ENCODE results near the gene NIPAL3.
"Not testable (repeated sequence)": the region's sequence is repeated elsewhere in the genome, so short reads cannot be mapped to it uniquely, and the experiment has no call there.

Gene NIPAL3

DNA sequence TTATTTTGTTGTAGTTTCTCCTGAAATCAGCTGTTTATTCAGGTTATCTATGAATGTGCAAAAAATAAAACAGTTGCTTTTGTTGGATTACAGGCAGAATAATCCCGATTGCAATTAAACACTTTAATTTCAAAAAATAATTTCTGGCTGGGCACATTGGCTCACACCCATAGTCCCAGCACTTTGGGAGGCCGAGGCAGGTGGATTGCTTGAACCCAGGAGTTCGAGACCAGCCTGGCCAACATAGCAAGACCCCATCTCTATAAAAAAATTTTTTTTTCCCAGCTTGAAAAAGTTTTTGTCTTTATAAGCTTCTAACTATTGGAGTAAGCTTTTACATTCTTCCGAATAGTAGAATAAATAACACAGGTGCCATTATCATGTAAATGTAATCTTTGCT lies 102.3 kb downstream of the NIPAL3 start:
- no peak for DNase-seq (ENCODE audit: low read depth)

DNA sequence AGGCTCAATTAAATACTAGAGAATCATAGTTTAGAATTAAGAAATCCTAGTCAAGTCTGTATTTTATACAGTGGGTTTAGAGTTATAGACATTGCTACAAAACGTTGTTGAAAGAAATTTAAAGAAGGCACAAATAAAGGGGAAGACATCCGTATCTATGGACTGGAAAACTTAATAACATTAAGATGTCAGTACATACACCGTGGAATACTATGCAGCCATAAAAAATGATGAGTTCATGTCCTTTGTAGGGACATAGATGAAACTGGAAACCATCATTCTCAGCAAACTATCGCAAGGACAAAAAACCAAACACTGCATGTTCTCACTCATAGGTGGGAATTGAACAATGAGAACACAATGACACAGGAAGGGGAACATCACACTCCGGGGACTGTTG lies 104.7 kb downstream of the NIPAL3 start:
- DNase-seq (ENCODE audit: low read depth), result not testable (repeated sequence)

Measured in GM04504 (cell line).